ENCODE data around the gene HOXA3.

The HOXA3 gene

GRCh38 chr7:27170426-27171324, 18.3 kb upstream of the HOXA3 start:
- H3K27me3 ChIP-seq (ENCODE audit: insufficient read depth, poor library complexity, severe bottlenecking) = peaks cover 88% of the 10 kb centered on the region
- H3K4me3 ChIP-seq (replicated peaks; ENCODE audit: insufficient read depth, low read length) = no peak overlapping the region
- TF ChIP-seq REST (IDR thresholded peaks at IDR 0.05; ENCODE audit: insufficient replicate concordance, low read depth) (no peak), GABPA (IDR thresholded peaks at IDR 0.05; ENCODE audit: low read depth) (no peak), POLR2AphosphoS5 (IDR thresholded peaks at IDR 0.05; ENCODE audit: low read depth) (no peak)
- H3K27ac ChIP-seq (replicated peaks) = no peak overlapping the region
- no peak for DNase-seq (ENCODE audit: low read depth in 1 of 2, low spot score in 1 of 2)

GRCh38 chr7:27169658-27170425, 17.5 kb upstream of the HOXA3 start:
- H3K27me3 ChIP-seq (ENCODE audit: insufficient read depth, poor library complexity, severe bottlenecking) = peaks cover 88% of the 10 kb centered on the region
- no peak for DNase-seq (ENCODE audit: low read depth in 1 of 2, low spot score in 1 of 2)
- TF ChIP-seq SPI1 (IDR thresholded peaks at IDR 0.05; ENCODE audit: borderline replicate concordance, low read depth) (no peak), CTCF (IDR thresholded peaks at IDR 0.05; ENCODE audit: insufficient read depth, low read length) (no peak), GABPA (IDR thresholded peaks at IDR 0.05; ENCODE audit: low read depth) (no peak), POLR2AphosphoS5 (IDR thresholded peaks at IDR 0.05; ENCODE audit: low read depth) (no peak), REST (IDR thresholded peaks at IDR 0.05; ENCODE audit: insufficient replicate concordance, low read depth) (no peak)
- no peak overlapping the region for H3K4me3 ChIP-seq (replicated peaks; ENCODE audit: insufficient read depth, low read length)
- H3K27ac ChIP-seq (replicated peaks) = no peak overlapping the region

GRCh38 chr7:27168265-27168947, 16.0 kb upstream of the HOXA3 start:
- no peak for TF ChIP-seq GABPA (IDR thresholded peaks at IDR 0.05; ENCODE audit: low read depth)
- no peak for TF ChIP-seq CTCF (IDR thresholded peaks at IDR 0.05; ENCODE audit: insufficient read depth, low read length)
- TF ChIP-seq REST (IDR thresholded peaks at IDR 0.05; ENCODE audit: insufficient replicate concordance, low read depth) = no peak
- no peak for TF ChIP-seq SPI1 (IDR thresholded peaks at IDR 0.05; ENCODE audit: borderline replicate concordance, low read depth)
- TF ChIP-seq POLR2AphosphoS5 (IDR thresholded peaks at IDR 0.05; ENCODE audit: low read depth) = no peak
- no peak for DNase-seq (ENCODE audit: low read depth in 1 of 2, low spot score in 1 of 2)
- H3K27ac ChIP-seq (replicated peaks) = no peak overlapping the region
- peaks cover 88% of the 10 kb centered on the region for H3K27me3 ChIP-seq (ENCODE audit: insufficient read depth, poor library complexity, severe bottlenecking)
- H3K4me3 ChIP-seq (replicated peaks; ENCODE audit: insufficient read depth, low read length) = no peak overlapping the region

Data from HL-60 (cell line).